ENCODE measurements around the gene ANKS1B.

Gene ANKS1B

DNA sequence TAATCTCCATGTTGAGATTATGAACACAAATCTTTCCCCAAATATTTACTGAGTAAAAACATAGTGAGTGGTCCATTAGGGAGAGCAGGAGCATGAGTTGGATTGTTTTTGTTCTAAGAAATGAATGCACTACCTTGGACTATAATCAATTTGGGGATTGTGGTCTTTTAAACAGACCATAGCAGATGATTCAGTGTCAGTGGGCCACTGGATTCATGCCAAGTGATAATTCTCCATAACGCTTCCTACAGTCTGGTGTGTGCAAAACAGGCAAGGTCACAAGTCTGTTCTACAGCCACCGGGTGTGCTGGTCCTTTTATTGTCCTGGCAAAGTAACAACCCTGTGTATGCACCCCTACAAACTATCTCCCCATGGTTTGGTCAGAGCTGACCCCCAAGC is 1073.3 kb downstream of the ANKS1B start:
- Histone ChIP-seq H3K27ac (no peak overlapping the region), H3K36me3 (replicated peaks) (no peaks in the 10 kb centered on the region), H3K4me3 (ENCODE audit: low read depth, low read length) (no peak overlapping the region), H3K27me3 (replicated peaks) (no peaks in the 10 kb centered on the region)
- DNase-seq = no peak
- TF ChIP-seq, protein P1, sequence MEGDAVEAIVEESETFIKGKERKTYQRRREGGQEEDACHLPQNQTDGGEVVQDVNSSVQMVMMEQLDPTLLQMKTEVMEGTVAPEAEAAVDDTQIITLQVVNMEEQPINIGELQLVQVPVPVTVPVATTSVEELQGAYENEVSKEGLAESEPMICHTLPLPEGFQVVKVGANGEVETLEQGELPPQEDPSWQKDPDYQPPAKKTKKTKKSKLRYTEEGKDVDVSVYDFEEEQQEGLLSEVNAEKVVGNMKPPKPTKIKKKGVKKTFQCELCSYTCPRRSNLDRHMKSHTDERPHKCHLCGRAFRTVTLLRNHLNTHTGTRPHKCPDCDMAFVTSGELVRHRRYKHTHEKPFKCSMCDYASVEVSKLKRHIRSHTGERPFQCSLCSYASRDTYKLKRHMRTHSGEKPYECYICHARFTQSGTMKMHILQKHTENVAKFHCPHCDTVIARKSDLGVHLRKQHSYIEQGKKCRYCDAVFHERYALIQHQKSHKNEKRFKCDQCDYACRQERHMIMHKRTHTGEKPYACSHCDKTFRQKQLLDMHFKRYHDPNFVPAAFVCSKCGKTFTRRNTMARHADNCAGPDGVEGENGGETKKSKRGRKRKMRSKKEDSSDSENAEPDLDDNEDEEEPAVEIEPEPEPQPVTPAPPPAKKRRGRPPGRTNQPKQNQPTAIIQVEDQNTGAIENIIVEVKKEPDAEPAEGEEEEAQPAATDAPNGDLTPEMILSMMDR (IDR thresholded peaks at IDR 0.05; ENCODE audit: low read depth, low read length, missing control alignments) = no peak
- in situ Hi-C loops (cut with HindIII; ENCODE audit: low pct_ligation_motif_present, low sequenced_read_pairs) = no loop called here

DNA sequence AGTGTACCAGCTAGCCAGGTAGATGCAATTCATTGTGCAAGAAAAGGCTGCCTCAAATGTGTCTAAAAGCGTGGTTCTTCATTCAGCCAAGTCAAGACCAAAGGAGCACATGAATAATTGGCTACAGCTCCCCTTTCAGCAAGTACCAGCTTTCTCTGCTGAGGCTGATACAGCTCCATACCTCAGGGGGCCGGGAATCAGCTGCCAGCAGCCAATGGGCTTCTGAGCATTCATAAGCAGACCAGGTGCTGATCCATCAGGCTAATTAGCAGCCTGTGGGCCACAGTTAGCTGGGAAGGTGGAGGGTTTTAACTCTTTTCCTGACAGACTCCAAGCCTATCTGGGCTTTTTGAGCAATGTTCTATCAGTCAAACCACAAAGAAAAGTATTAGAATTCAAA is 1075.0 kb downstream of the ANKS1B start:
- H3K4me3 ChIP-seq (ENCODE audit: low read depth, low read length) = no peak overlapping the region
- TF ChIP-seq, protein P1 (IDR thresholded peaks at IDR 0.05; ENCODE audit: low read depth, low read length, missing control alignments) = no peak
- H3K27ac ChIP-seq = no peak overlapping the region
- in situ Hi-C loops (cut with HindIII; ENCODE audit: low pct_ligation_motif_present, low sequenced_read_pairs) = no loop called here
- no peak for DNase-seq
- no peaks in the 10 kb centered on the region for H3K27me3 ChIP-seq (replicated peaks)
- H3K36me3 ChIP-seq (replicated peaks) = no peaks in the 10 kb centered on the region

DNA sequence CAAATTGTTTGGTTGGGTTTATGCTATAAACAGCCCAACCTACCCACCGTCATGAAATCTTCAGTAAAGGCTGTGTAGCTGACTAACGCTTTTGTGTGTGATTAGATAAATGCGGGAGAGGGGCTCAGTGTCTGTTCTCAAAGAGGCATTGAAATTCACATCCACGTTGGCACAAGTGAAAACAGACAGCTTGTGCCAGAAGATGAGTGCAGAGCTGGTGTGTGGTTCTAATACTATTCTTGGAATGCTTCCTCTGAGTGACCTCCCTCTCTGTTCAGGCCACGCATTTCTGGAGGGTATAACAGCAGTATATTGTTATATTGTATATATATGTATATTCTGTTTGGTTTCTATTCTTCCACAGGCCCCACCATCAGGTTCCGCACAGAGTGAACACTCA is 1075.9 kb downstream of the ANKS1B start:
- no peak for DNase-seq

DNA sequence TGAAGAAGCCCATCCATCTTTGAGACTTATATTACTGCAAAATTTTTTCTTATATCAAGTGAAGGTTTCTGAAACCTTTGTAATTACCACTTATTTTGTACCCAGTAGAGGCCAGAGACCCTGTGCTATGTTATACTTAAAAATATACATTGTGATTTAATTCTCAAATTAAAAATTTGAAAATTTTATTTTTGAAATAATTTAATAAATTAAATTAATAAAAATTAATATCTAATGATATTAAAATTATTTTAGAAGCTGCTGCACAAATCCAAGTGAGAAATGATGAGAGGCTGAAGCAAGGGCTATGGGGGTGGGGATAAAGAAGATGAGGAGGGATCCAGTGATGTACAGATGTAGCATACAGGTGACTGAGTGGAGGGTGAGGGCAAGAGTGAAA is 1080.9 kb downstream of the ANKS1B start:
- Histone ChIP-seq H3K27me3 (replicated peaks) (no peaks in the 10 kb centered on the region), H3K36me3 (replicated peaks) (no peaks in the 10 kb centered on the region), H3K4me3 (ENCODE audit: low read depth, low read length) (no peak overlapping the region), H3K27ac (no peak overlapping the region)
- TF ChIP-seq, protein P1 (IDR thresholded peaks at IDR 0.05; ENCODE audit: low read depth, low read length, missing control alignments) = no peak
- in situ Hi-C loops (cut with HindIII; ENCODE audit: low pct_ligation_motif_present, low sequenced_read_pairs) = no loop called here
- DNase-seq = no peak

More for the DNA sequence above, 1075.9 kb downstream of the ANKS1B start:
- Histone ChIP-seq H3K36me3 (replicated peaks) (no peaks in the 10 kb centered on the region), H3K4me3 (ENCODE audit: low read depth, low read length) (no peak overlapping the region), H3K27me3 (replicated peaks) (no peaks in the 10 kb centered on the region), H3K27ac (no peak overlapping the region)
- in situ Hi-C loops (cut with HindIII; ENCODE audit: low pct_ligation_motif_present, low sequenced_read_pairs) = no loop called here
- TF ChIP-seq, protein P1 (IDR thresholded peaks at IDR 0.05; ENCODE audit: low read depth, low read length, missing control alignments) = no peak

DNA sequence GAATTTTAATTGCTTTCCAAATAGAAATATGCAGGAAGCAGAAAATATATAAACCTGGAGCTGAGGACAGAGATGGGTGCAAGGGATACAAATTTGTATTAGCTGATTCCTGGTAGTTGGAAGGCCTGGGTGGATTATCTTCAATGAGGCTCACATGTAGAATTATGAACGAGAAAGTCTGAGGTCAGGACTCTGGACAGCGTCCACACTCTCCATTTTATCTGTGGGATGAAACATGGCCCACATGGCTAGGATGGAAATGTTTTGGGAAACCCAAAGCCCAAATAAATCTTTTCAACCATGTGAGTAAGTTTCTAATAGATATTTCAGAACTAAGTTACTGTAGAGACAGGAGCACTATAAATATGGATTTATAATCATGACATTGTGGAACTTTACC is 1083.5 kb downstream of the ANKS1B start:
- H3K4me3 ChIP-seq (ENCODE audit: low read depth, low read length) = no peak overlapping the region
- peaks cover 3% of the 10 kb centered on the region for H3K27me3 ChIP-seq (replicated peaks)
- TF ChIP-seq, protein P1 (IDR thresholded peaks at IDR 0.05; ENCODE audit: low read depth, low read length, missing control alignments) = no peak
- H3K36me3 ChIP-seq (replicated peaks) = no peaks in the 10 kb centered on the region
- no peak overlapping the region for H3K27ac ChIP-seq
- peak; percentile 6 for DNase-seq
- in situ Hi-C loops (cut with HindIII; ENCODE audit: low pct_ligation_motif_present, low sequenced_read_pairs) = no loop called here

DNA sequence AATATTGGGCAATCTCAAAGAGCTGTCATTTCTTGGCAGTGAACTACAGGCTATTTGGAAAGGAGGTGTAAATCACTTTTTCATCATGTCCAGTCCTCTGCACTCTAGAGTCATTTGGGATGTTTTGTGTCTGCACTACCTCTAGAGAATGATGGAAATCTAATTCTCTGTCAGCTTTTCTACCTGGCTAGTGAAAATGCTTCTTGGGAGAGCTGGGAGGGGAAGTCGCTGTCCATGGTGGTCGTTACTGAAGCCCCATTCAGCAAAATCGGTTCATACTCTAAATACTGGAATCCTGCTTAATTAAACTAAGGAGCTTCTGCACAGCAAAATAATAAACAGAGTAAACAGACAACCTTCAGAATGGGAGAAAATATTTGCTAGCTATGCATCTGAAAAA is 1087.8 kb downstream of the ANKS1B start:
- Histone ChIP-seq H3K4me3 (ENCODE audit: low read depth, low read length) (no peak overlapping the region), H3K36me3 (replicated peaks) (no peaks in the 10 kb centered on the region), H3K27me3 (replicated peaks) (peaks cover 40% of the 10 kb centered on the region), H3K27ac (no peak overlapping the region)
- in situ Hi-C loops (cut with HindIII; ENCODE audit: low pct_ligation_motif_present, low sequenced_read_pairs) = no loop called here
- TF ChIP-seq, protein P1 (IDR thresholded peaks at IDR 0.05; ENCODE audit: low read depth, low read length, missing control alignments) = no peak
- DNase-seq = no peak

Measured in brain microvascular endothelial cell (primary cell).